ENCODE measurements around the gene SMAP1.

DNA sequence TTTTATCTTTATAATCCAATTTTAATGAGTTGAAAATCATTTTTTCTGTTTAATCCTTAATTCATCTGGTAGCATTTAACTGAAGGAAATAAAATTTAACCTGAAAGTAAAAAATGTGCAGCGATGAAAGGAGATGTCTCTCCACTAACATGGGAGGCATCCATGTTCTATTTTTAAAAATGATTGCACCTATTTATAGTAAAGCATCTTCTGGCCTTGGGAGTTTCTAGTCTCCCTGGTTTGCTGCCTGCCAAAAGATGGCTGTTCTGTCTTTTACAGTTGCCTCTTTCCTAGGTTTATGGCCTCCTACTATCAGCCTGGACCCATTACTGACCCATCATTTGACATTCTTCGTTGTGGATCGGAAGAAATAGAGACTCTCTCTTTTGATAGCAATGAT is 146.2 kb downstream of the SMAP1 start:
- TF ChIP-seq POLR2A (IDR thresholded peaks at IDR 0.05; ENCODE audit: low read depth, low read length) = no peak
- no peak for TF ChIP-seq TAF1 (IDR thresholded peaks at IDR 0.05; ENCODE audit: borderline replicate concordance, low read depth, low read length)

Measured in GM12892 (cell line).